ENCODE data around the gene TPRA1. TPM values are rescaled to one million over a fixed set of nuclear protein-coding genes. Genes with fewer than 3 reads are reported as not detected.
A peak's percentile ranks its signal among the peaks of the same experiment; 100 is the strongest.

TPRA1 gene
- total RNA-seq, 1 experiment from 2014 or later: 35.1 TPM

GRCh38 chr3:127525373-127525772 is 65.2 kb downstream of the TPRA1 start:
- H3K4me1 ChIP-seq (ENCODE audit: control insufficient read depth in 1 of 2, insufficient read depth in 2 of 2, low read length in 2 of 2): peaks cover 0 to 10% of the 10 kb centered on the region in 2 experiments; a peak in 1 of 4 replicates
- no peaks in the 10 kb centered on the region for H3K9me2 ChIP-seq (ENCODE audit: insufficient read depth)
- ChIA-PET RAD21 (ENCODE audit: low non-redundant PET in 1 of 2, low total read pairs in 2 of 2, uncharacterized antibody in 2 of 2, unreplicated experiment in 2 of 2) (no interaction called here), CTCF (no interaction called here), POLR2A (no interaction called here)
- no peaks in the 10 kb centered on the region for H3K79me2 ChIP-seq (ENCODE audit: insufficient read depth, low read length)
- intact Hi-C loops (cut with micrococcal nuclease): no loop called here
- H4K20me1 ChIP-seq (ENCODE audit: insufficient read depth): no peaks in the 10 kb centered on the region
- H3K27me3 ChIP-seq (ENCODE audit: insufficient read depth, low read length): no peaks in the 10 kb centered on the region
- peak overlapping the region; percentile 30 for H2AFZ ChIP-seq (ENCODE audit: low read depth, low read length, poor library complexity, severe bottlenecking)
- no peak overlapping the region for H3K9ac ChIP-seq (ENCODE audit: low read length)
- peak; percentile 96 for ATAC-seq
- H3K9me3 ChIP-seq (ENCODE audit: control insufficient read depth in 1 of 2, insufficient read depth in 1 of 2, low read depth in 1 of 2, low read length in 2 of 2): no peaks in the 10 kb centered on the region
- H3K27ac ChIP-seq (ENCODE audit: low read depth, low read length): no peak overlapping the region
- DNase-seq (ENCODE audit: low read depth, low spot score): peak; percentile 78
- TF ChIP-seq ZFX (IDR thresholded peaks at IDR 0.05) (no peak), RAD21 (IDR thresholded peaks at IDR 0.05; ENCODE audit: low read depth) (no peak), POLR2A (IDR thresholded peaks at IDR 0.05; ENCODE audit: borderline replicate concordance, extremely low read depth, insufficient read depth, insufficient read length) (no peak), ELF1 (IDR thresholded peaks at IDR 0.05; ENCODE audit: borderline replicate concordance, low read depth) (no peak), JUND (IDR thresholded peaks at IDR 0.05) (peak; percentile 65), ATF3 (IDR thresholded peaks at IDR 0.05) (no peak), TCF7L2 (IDR thresholded peaks at IDR 0.05; ENCODE audit: borderline replicate concordance, extremely low read depth, insufficient read depth, insufficient read length) (peak; percentile 49), MAX (IDR thresholded peaks at IDR 0.05) (no peak), FOSL1 (IDR thresholded peaks at IDR 0.05; ENCODE audit: low read depth) (peak; percentile 64), CBX3 (IDR thresholded peaks at IDR 0.05; ENCODE audit: low read depth) (no peak)
- no peaks in the 10 kb centered on the region for H3K36me3 ChIP-seq (ENCODE audit: control insufficient read depth in 1 of 2, insufficient read depth in 2 of 2, low read length in 2 of 2)
- H3K4me3 ChIP-seq (replicated peaks in 1 of 2; ENCODE audit: low read depth in 1 of 2, low read length in 2 of 2): no peak overlapping the region
- BruUV-seq (replicated peaks): no TSS peak
- H3K4me2 ChIP-seq (ENCODE audit: low read length): peak overlapping the region; percentile 44

GRCh38 chr3:127524296-127524896 is 66.1 kb downstream of the TPRA1 start:
- no peak for DNase-seq (ENCODE audit: low read depth, low spot score)
- H3K36me3 ChIP-seq (ENCODE audit: control insufficient read depth in 1 of 2, insufficient read depth in 2 of 2, low read length in 2 of 2): no peaks in the 10 kb centered on the region
- peaks cover 0 to 10% of the 10 kb centered on the region in 2 experiments; a peak in 1 of 4 replicates for H3K4me1 ChIP-seq (ENCODE audit: control insufficient read depth in 1 of 2, insufficient read depth in 2 of 2, low read length in 2 of 2)
- BruUV-seq (replicated peaks): no TSS peak
- no peaks in the 10 kb centered on the region for H3K79me2 ChIP-seq (ENCODE audit: insufficient read depth, low read length)
- no peak overlapping the region for H3K4me2 ChIP-seq (ENCODE audit: low read length)
- intact Hi-C loops (cut with micrococcal nuclease): no loop called here
- ChIA-PET POLR2A (no interaction called here), RAD21 (ENCODE audit: low non-redundant PET in 1 of 2, low total read pairs in 2 of 2, uncharacterized antibody in 2 of 2, unreplicated experiment in 2 of 2) (no interaction called here), CTCF (interaction anchor here (1.1 kb wide), 1 partner anchor 51 kb away, joined by 3 read pairs; no protein-coding TSS in a partner anchor)
- H3K9me3 ChIP-seq (ENCODE audit: control insufficient read depth in 1 of 2, insufficient read depth in 1 of 2, low read depth in 1 of 2, low read length in 2 of 2): no peaks in the 10 kb centered on the region
- no peaks in the 10 kb centered on the region for H4K20me1 ChIP-seq (ENCODE audit: insufficient read depth)
- H3K9ac ChIP-seq (ENCODE audit: low read length): no peak overlapping the region
- H3K4me3 ChIP-seq (replicated peaks in 1 of 2; ENCODE audit: low read depth in 1 of 2, low read length in 2 of 2): no peak overlapping the region
- TF ChIP-seq ELF1 (IDR thresholded peaks at IDR 0.05; ENCODE audit: borderline replicate concordance, low read depth): no peak
- no peak for TF ChIP-seq JUND (IDR thresholded peaks at IDR 0.05)
- no peak for TF ChIP-seq RAD21 (IDR thresholded peaks at IDR 0.05; ENCODE audit: low read depth)
- no peak for TF ChIP-seq CBX3 (IDR thresholded peaks at IDR 0.05; ENCODE audit: low read depth)
- TF ChIP-seq ATF3 (IDR thresholded peaks at IDR 0.05): no peak
- TF ChIP-seq SRF (IDR thresholded peaks at IDR 0.05; ENCODE audit: low read depth): no peak
- no peak for TF ChIP-seq CEBPB (IDR thresholded peaks at IDR 0.05; ENCODE audit: low read depth)
- no peak for TF ChIP-seq SIN3A (IDR thresholded peaks at IDR 0.05; ENCODE audit: low read depth)
- no peak for TF ChIP-seq POLR2AphosphoS5 (IDR thresholded peaks at IDR 0.05; ENCODE audit: low read depth, low read length)
- TF ChIP-seq ZFX (IDR thresholded peaks at IDR 0.05): no peak
- no peak for TF ChIP-seq SP1 (IDR thresholded peaks at IDR 0.05; ENCODE audit: low read depth)
- H2AFZ ChIP-seq (ENCODE audit: low read depth, low read length, poor library complexity, severe bottlenecking): no peak overlapping the region
- no peak overlapping the region for H3K27ac ChIP-seq (ENCODE audit: low read depth, low read length)
- H3K9me2 ChIP-seq (ENCODE audit: insufficient read depth): no peaks in the 10 kb centered on the region
- H3K27me3 ChIP-seq (ENCODE audit: insufficient read depth, low read length): no peaks in the 10 kb centered on the region
- ATAC-seq: no peak
